HEK293 (cell line): ENCODE data around the gene POLR1B.
A peak's percentile ranks its signal among the peaks of the same experiment; 100 is the strongest.

Experiments used
- CTCF ChIA-PET: fragments of 350-600 bp; formaldehyde crosslinking; extraction: SDS; loops from one replicate; lab custom pipeline; 2021; ENCODE audit warnings: antibody characterized with exemption; lab: Yijun Ruan, JAX
- POLR2A ChIA-PET: fragments of 300-600 bp; formaldehyde crosslinking; extraction: SDS; loops from one replicate; lab custom pipeline; 2020; ENCODE audit warnings: antibody characterized with exemption, inconsistent platforms; lab: Yijun Ruan, JAX
- H3K27ac ChIP-seq: fragments of 200-500 bp; sonication (Bioruptor generic); 2 replicates; pipeline ENCODE4 v1.5.1; 2014; ENCODE audit warnings: low read depth, low read length, control low read depth, inconsistent platforms; ENCODE audit errors: extremely low read depth
- H3K36me3 ChIP-seq, 2 experiments: fragments of 200-500 bp in 1 of 2; sonication (Bioruptor generic) in 1 of 2; 1 replicate in 1 of 2; 2 replicates in 1 of 2; pipeline ENCODE4 v1.5.1; 2014 to 2017; ENCODE audit warnings: inconsistent platforms in 2 of 2, low read length in 2 of 2; ENCODE audit not compliant: control insufficient read depth in 2 of 2, insufficient read depth in 1 of 2
- H3K4me1 ChIP-seq: fragments of 200-500 bp; sonication (Bioruptor generic); 2 replicates; pipeline ENCODE4 v1.5.1; 2014; ENCODE audit warnings: mild to moderate bottlenecking, low read length, inconsistent platforms; ENCODE audit not compliant: control insufficient read depth, insufficient read depth
- H3K4me3 ChIP-seq: 2 replicates; pipeline ENCODE4 v1.5.1; 2011; ENCODE audit warnings: low read depth, mild to moderate bottlenecking, control low read depth, low read length, moderate library complexity
- H3K9me3 ChIP-seq: fragments of 200-500 bp; sonication (Bioruptor generic); 2 replicates; pipeline ENCODE4 v1.5.1; 2014; ENCODE audit warnings: low read depth, low read length, inconsistent platforms; ENCODE audit not compliant: control insufficient read depth, insufficient read depth
- SCRT2 ChIP-seq: fragments of 450-650 bp; formaldehyde crosslinking; IDR thresholded peaks from 2 replicates; pipeline ENCODE4 v1.5.1; 2016; ENCODE audit warnings: missing biosample characterization, missing genetic modification characterization
- SP7 ChIP-seq: fragments of 450-650 bp; formaldehyde crosslinking; IDR thresholded peaks from 2 replicates; pipeline ENCODE4 v1.5.1; 2016; ENCODE audit warnings: missing biosample characterization, missing genetic modification characterization
- ZBTB1 ChIP-seq: fragments of 450-650 bp; formaldehyde crosslinking; IDR thresholded peaks from 2 replicates; pipeline ENCODE4 v1.5.1; 2016; ENCODE audit warnings: missing biosample characterization, missing genetic modification characterization
- ZBTB10 ChIP-seq: fragments of 450-650 bp; formaldehyde crosslinking; IDR thresholded peaks from 2 replicates; pipeline ENCODE4 v1.5.1; 2016; ENCODE audit warnings: missing biosample characterization, missing genetic modification characterization
- ZBTB8A ChIP-seq: fragments of 450-650 bp; formaldehyde crosslinking; IDR thresholded peaks from 2 replicates; pipeline ENCODE4 v1.5.1; 2016; ENCODE audit warnings: missing biosample characterization, missing genetic modification characterization
- ZNF10 ChIP-seq: fragments of 450-650 bp; formaldehyde crosslinking; IDR thresholded peaks from 2 replicates; pipeline ENCODE4 v1.5.1; 2017; ENCODE audit warnings: missing biosample characterization, missing genetic modification characterization
- ZNF112 ChIP-seq: fragments of 450-650 bp; formaldehyde crosslinking; IDR thresholded peaks from 2 replicates; pipeline ENCODE4 v1.5.0; 2017; ENCODE audit warnings: missing biosample characterization, missing genetic modification characterization
- ZNF169 ChIP-seq: fragments of 450-650 bp; formaldehyde crosslinking; IDR thresholded peaks from 2 replicates; pipeline ENCODE4 v1.5.1; 2016; ENCODE audit warnings: missing biosample characterization, missing genetic modification characterization
- ZNF202 ChIP-seq: fragments of 450-650 bp; formaldehyde crosslinking; IDR thresholded peaks from 2 replicates; pipeline ENCODE4 v1.5.1; 2016; ENCODE audit warnings: missing biosample characterization, missing genetic modification characterization, borderline replicate concordance
- ZNF223 ChIP-seq: fragments of 450-650 bp; formaldehyde crosslinking; IDR thresholded peaks from 2 replicates; pipeline ENCODE4 v1.5.1; 2016; ENCODE audit warnings: missing biosample characterization, missing genetic modification characterization
- ZNF341 ChIP-seq: fragments of 450-650 bp; formaldehyde crosslinking; IDR thresholded peaks from 2 replicates; pipeline ENCODE4; 2016; ENCODE audit warnings: low read depth, missing biosample characterization, missing genetic modification characterization
- ZNF416 ChIP-seq: fragments of 450-650 bp; formaldehyde crosslinking; IDR thresholded peaks from 2 replicates; pipeline ENCODE4 v1.5.1; 2016; ENCODE audit warnings: missing biosample characterization, missing genetic modification characterization
- ZNF426 ChIP-seq: fragments of 450-650 bp; formaldehyde crosslinking; IDR thresholded peaks from 2 replicates; pipeline ENCODE4 v1.5.1; 2017; ENCODE audit warnings: missing biosample characterization, missing genetic modification characterization, mild to moderate bottlenecking, inconsistent platforms, moderate library complexity
- ZNF560 ChIP-seq: fragments of 450-650 bp; formaldehyde crosslinking; IDR thresholded peaks from 2 replicates; pipeline ENCODE4 v1.5.1; 2017; ENCODE audit warnings: missing biosample characterization, missing genetic modification characterization, borderline replicate concordance
- ZNF600 ChIP-seq: fragments of 450-650 bp; formaldehyde crosslinking; IDR thresholded peaks from 2 replicates; pipeline ENCODE4 v1.5.1; 2016; ENCODE audit warnings: missing biosample characterization, missing genetic modification characterization
- ZNF654 ChIP-seq: fragments of 450-650 bp; formaldehyde crosslinking; IDR thresholded peaks from 2 replicates; pipeline ENCODE4 v1.5.1; 2016; ENCODE audit warnings: low read depth, missing biosample characterization, missing genetic modification characterization
- ZNF837 ChIP-seq: fragments of 450-650 bp; formaldehyde crosslinking; IDR thresholded peaks from 2 replicates; pipeline ENCODE4 v1.5.1; 2016; ENCODE audit warnings: missing biosample characterization, missing genetic modification characterization
- ZSCAN16 ChIP-seq: fragments of 450-650 bp; formaldehyde crosslinking; IDR thresholded peaks from 2 replicates; pipeline ENCODE4 v1.5.1; 2016; ENCODE audit warnings: missing biosample characterization, missing genetic modification characterization
- ZSCAN30 ChIP-seq: fragments of 450-650 bp; IDR thresholded peaks from 2 replicates; pipeline ENCODE4 v1.5.1; 2018; ENCODE audit warnings: missing biosample characterization, mild to moderate bottlenecking, missing genetic modification characterization, moderate library complexity
- TF ChIP-seq, protein P1 (sequence below): fragments of 450-650 bp; formaldehyde crosslinking; IDR thresholded peaks from 2 replicates; pipeline ENCODE4 v1.5.1; 2016; ENCODE audit warnings: missing biosample characterization, missing genetic modification characterization, borderline replicate concordance
- TF ChIP-seq, protein P2 (sequence below): fragments of 450-650 bp; formaldehyde crosslinking; IDR thresholded peaks from 2 replicates; pipeline ENCODE4 v1.5.1; 2016; ENCODE audit warnings: missing biosample characterization, missing genetic modification characterization
- TF ChIP-seq, protein P3 (sequence below): fragments of 450-650 bp; formaldehyde crosslinking; IDR thresholded peaks from 2 replicates; pipeline ENCODE4 v1.5.1; 2016; ENCODE audit warnings: missing biosample characterization, missing genetic modification characterization

The POLR1B gene

DNA sequence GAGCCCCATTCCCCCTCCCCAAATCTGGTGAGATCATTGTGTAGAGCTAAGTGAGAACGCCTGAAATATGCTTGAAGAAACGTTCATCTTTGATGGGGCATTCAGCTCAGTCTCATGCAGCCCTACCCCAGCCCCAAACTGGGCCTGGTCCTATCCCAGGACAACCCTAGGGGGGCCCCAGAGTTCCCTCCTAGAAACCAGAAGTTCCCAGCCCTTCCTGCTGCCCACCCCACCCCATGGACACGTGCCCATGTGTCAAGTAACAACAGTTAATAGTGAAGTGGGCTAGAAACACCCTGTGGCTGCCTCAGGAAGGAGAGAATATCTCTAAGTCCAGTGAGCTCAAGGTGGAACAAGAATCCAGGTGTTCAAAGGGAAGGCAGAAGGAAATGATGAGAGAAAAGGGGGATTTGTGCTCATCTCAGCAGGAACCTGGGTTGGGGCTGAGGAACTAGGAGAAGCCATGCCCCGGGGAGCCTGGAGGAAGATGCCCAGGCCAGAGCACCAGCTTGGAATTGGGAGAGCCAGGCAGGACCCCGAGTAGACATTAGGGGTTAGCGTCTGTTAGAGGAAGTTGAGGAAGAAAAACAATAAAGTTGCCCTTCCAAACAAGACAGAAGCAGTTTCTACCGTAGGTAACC, 83.3 kb downstream of the POLR1B start (continued):
- TF ChIP-seq ZBTB10 (tag by site-specific recombination) = no peak
- TF ChIP-seq ZNF416 = no peak
- TF ChIP-seq, protein P1, sequence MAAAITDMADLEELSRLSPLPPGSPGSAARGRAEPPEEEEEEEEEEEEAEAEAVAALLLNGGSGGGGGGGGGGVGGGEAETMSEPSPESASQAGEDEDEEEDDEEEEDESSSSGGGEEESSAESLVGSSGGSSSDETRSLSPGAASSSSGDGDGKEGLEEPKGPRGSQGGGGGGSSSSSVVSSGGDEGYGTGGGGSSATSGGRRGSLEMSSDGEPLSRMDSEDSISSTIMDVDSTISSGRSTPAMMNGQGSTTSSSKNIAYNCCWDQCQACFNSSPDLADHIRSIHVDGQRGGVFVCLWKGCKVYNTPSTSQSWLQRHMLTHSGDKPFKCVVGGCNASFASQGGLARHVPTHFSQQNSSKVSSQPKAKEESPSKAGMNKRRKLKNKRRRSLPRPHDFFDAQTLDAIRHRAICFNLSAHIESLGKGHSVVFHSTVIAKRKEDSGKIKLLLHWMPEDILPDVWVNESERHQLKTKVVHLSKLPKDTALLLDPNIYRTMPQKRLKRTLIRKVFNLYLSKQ (tag by site-specific recombination) = no peak
- no peak for TF ChIP-seq ZNF600 (tag by site-specific recombination)
- TF ChIP-seq ZNF341 (tag by site-specific recombination) = no peak
- no peak for TF ChIP-seq SP7 (tag by site-specific recombination)
- no peak for TF ChIP-seq SCRT2
- TF ChIP-seq ZNF426 (tag by site-specific recombination) = no peak

- ChIA-PET POLR2A (interaction anchor here (0.6 to 1.6 kb wide), 5 partner anchors 19 to 99 kb away, joined by 3 to 8 read pairs (median 5); partner anchors contain the start of gene SLC20A1), CTCF (interaction anchor here (0.7 to 13.3 kb wide), 35 partner anchors 9 to 334 kb away, joined by 3 to 204 read pairs (median 5); partner anchors contain the start of gene SLC20A1)
- TF ChIP-seq, protein P2, sequence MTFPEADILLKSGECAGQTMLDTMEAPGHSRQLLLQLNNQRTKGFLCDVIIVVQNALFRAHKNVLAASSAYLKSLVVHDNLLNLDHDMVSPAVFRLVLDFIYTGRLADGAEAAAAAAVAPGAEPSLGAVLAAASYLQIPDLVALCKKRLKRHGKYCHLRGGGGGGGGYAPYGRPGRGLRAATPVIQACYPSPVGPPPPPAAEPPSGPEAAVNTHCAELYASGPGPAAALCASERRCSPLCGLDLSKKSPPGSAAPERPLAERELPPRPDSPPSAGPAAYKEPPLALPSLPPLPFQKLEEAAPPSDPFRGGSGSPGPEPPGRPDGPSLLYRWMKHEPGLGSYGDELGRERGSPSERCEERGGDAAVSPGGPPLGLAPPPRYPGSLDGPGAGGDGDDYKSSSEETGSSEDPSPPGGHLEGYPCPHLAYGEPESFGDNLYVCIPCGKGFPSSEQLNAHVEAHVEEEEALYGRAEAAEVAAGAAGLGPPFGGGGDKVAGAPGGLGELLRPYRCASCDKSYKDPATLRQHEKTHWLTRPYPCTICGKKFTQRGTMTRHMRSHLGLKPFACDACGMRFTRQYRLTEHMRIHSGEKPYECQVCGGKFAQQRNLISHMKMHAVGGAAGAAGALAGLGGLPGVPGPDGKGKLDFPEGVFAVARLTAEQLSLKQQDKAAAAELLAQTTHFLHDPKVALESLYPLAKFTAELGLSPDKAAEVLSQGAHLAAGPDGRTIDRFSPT = peak; percentile 96
- TF ChIP-seq ZBTB1 (tag by site-specific recombination) = no peak
- TF ChIP-seq, protein P3, sequence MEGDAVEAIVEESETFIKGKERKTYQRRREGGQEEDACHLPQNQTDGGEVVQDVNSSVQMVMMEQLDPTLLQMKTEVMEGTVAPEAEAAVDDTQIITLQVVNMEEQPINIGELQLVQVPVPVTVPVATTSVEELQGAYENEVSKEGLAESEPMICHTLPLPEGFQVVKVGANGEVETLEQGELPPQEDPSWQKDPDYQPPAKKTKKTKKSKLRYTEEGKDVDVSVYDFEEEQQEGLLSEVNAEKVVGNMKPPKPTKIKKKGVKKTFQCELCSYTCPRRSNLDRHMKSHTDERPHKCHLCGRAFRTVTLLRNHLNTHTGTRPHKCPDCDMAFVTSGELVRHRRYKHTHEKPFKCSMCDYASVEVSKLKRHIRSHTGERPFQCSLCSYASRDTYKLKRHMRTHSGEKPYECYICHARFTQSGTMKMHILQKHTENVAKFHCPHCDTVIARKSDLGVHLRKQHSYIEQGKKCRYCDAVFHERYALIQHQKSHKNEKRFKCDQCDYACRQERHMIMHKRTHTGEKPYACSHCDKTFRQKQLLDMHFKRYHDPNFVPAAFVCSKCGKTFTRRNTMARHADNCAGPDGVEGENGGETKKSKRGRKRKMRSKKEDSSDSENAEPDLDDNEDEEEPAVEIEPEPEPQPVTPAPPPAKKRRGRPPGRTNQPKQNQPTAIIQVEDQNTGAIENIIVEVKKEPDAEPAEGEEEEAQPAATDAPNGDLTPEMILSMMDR (tag by site-specific recombination) = peak; percentile 91
- no peak for TF ChIP-seq ZNF169 (tag by site-specific recombination)
- 0 out of 2 replicates have a peak, but pooled peaks have one; percentile 60 for TF ChIP-seq ZSCAN30 (tag by site-specific recombination)
- TF ChIP-seq ZNF837 (tag by site-specific recombination) = no peak
- TF ChIP-seq ZNF223 (tag by site-specific recombination) = no peak
- TF ChIP-seq ZNF202 (tag by site-specific recombination) = no peak
- no peak for TF ChIP-seq ZSCAN16 (tag by site-specific recombination)
- peak; percentile 100 for TF ChIP-seq ZNF10 (tag by site-specific recombination)
- peak; percentile 74 for TF ChIP-seq ZNF654 (tag by site-specific recombination)
- TF ChIP-seq ZBTB8A (tag by site-specific recombination) = peak; percentile 43; the same call in 1 of the 2 replicates
- no peak for TF ChIP-seq ZNF112
- TF ChIP-seq ZNF560 (tag by site-specific recombination) = no peak
- no peak overlapping the region for H3K4me3 ChIP-seq
- H3K36me3 ChIP-seq = no peaks in the 10 kb centered on the region
- peaks cover 8% of the 10 kb centered on the region for H3K4me1 ChIP-seq
- no peak overlapping the region for H3K27ac ChIP-seq
- H3K9me3 ChIP-seq = no peaks in the 10 kb centered on the region
Measured at GRCh38 chr2:112626604-112627059, 84.4 kb downstream of the POLR1B start.
